Adrenal gland (tissue), 12 donors: Measurements from ENCODE around the gene HSPA12A. TPM values are rescaled to one million over a fixed set of nuclear protein-coding genes. Genes with fewer than 3 reads are reported as not detected.

Source experiments
- DNase-seq, 7 donors: peaks; one replicate each; pipeline ENCODE4 v3.0.0-alpha.2; 2019 to 2020
- H3K27ac ChIP-seq, 5 donors: fragments of 200-600 bp; sonication (generic) in 4 of 5; 1 replicate in 3 of 5; 2 replicates in 2 of 5; pipeline versions ENCODE4 v1.5.1 to v1.8.0; 2016 to 2020; ENCODE audit warnings: mild to moderate bottlenecking in 1 of 5
- H3K27me3 ChIP-seq: fragments of 200-600 bp; 2 replicates; pipeline ENCODE4 v1.8.0; 2021
- H3K36me3 ChIP-seq, 2 donors: fragments of 200-600 bp; replicated peaks in 1 of 2; 1 replicate in 1 of 2; 2 replicates in 1 of 2; pipeline versions ENCODE4 v1.5.1 to v1.8.0; 2018 to 2022
- H3K4me1 ChIP-seq, 2 donors: fragments of 200-600 bp; replicated peaks in 1 of 2; 1 replicate in 1 of 2; 2 replicates in 1 of 2; pipeline versions ENCODE4 v1.5.1 to v1.8.0; 2018 to 2021
- H3K4me3 ChIP-seq, 4 donors: fragments of 200-600 bp; sonication (generic) in 3 of 4; one replicate each; pipeline ENCODE4 v1.5.1; 2016 to 2018
- H3K9me3 ChIP-seq, 3 donors: fragments of 200-600 bp; sonication (generic) in 1 of 3; replicated peaks in 1 of 3; 1 replicate in 2 of 3; 2 replicates in 1 of 3; pipeline versions ENCODE4 v1.5.1 to v1.8.0; 2016 to 2021
- CTCF ChIP-seq, 6 experiments: fragments of 450-650 bp in 4 of 6; fragments of 200-600 bp in 2 of 6; sonication (generic) in 1 of 6; IDR thresholded peaks; 1 replicate in 5 of 6; 2 replicates in 1 of 6; pipeline versions ENCODE4 v1.5.1 to v1.8.0; 2016 to 2021; ENCODE audit warnings: antibody characterized with exemption in 6 of 6, mild to moderate bottlenecking in 2 of 6, moderate library complexity in 1 of 6
- POLR2A ChIP-seq, 2 donors: fragments of 450-650 bp; IDR thresholded peaks; one replicate each; pipeline ENCODE4 v1.6.1; 2017; ENCODE audit warnings: antibody characterized with exemption in 2 of 2, mild to moderate bottlenecking in 2 of 2, moderate library complexity in 1 of 2
- WGBS, 4 donors: extraction: QIAGEN DNeasy Blood & Tissue Kit in 2 of 4; methylation state at CpG; one replicate each; pipeline versions ENCODE4 v1.1.5 to v1.1.7; 2013 to 2017; 5-methylcytosine and 5-hydroxymethylcytosine counted together
- intact Hi-C, 2 donors: fragments of 100-400 bp; cut with DNase I; formaldehyde crosslinking; loops; one replicate each; pipeline versions ENCODE4 v1.14.1 to v1.15.0; 2022 to 2023
- polyA plus RNA-seq, 3 donors: library from polyadenylated mRNA; stranded (reverse); fragments of 200-250 nt in 2 of 3; fragments of 350-450 nt in 1 of 3; fragmentation: Illumina TruSeq in 1 of 3; extraction: RNeasy Lipid Tissue Mini Kit (QIAGEN cat#74804) in 1 of 3; gene quantifications; one replicate each; pipeline ENCODE4 v1.2.3, GENCODE V29; 2013 to 2014
- total RNA-seq, 9 donors: library from RNA; depleted of rRNA in 4 of 9; stranded (reverse); fragments of >200 nt in 4 of 9; fragments of 120-200 nt in 1 of 9; fragmentation: NEBNext Ultra II Directional in 1 of 9; extraction: Animal tissue kit (Norgen Biotek cat#: 25700) in 1 of 9; gene quantifications; one replicate each; pipeline versions ENCODE4 v1.1.0 to v1.2.4, GENCODE V29; 2013 to 2023
- donor health status: healthy with polysubstance abuse.
- donor health status: Bipolar disorder and iron deficiency.
- donor health status: DM: yes; HTN: yes; CAD: no.
- donor health status: DM: no; HTN: no; CAD: no.
- donor health status: DM: no; HTN: no; CAD: no.
- donor health status: DM: yes; HTN: yes; CAD: no.

The HSPA12A gene
- total and polyA plus RNA-seq, 12 donors: 20.1 to 61.3 (median 46.3) TPM

GRCh38 chr10:116699049-116699448 lies 43.3 kb downstream of the HSPA12A start:
- intact Hi-C loops: no loop called here
- H3K9me3 ChIP-seq: no peaks in the 10 kb centered on the region
- peaks cover 3 to 6% of the 10 kb centered on the region in 2 donors for H3K4me1 ChIP-seq
- H3K4me3 ChIP-seq: no peak overlapping the region
- no peak for TF ChIP-seq POLR2A (IDR thresholded peaks at IDR 0.05)
- no peak for TF ChIP-seq CTCF (IDR thresholded peaks at IDR 0.05)
- H3K27ac ChIP-seq: no peak overlapping the region
- no peak for DNase-seq
- 88 to 95% (median 92%) methylated on average over 9 of the region's 9 CpGs for WGBS, 4 donors
- peaks cover 0 to 9% of the 10 kb centered on the region in 2 donors for H3K36me3 ChIP-seq
- H3K27me3 ChIP-seq: no peaks in the 10 kb centered on the region

- H3K4me3 ChIP-seq: no peak overlapping the region
- DNase-seq: no peak
- no peak for TF ChIP-seq POLR2A (IDR thresholded peaks at IDR 0.05)
- no peak for TF ChIP-seq CTCF (IDR thresholded peaks at IDR 0.05)
- peaks cover 0 to 6% of the 10 kb centered on the region in 2 donors for H3K36me3 ChIP-seq
- 84 to 89% (median 88%) methylated on average over 6 to 9 of the region's 9 CpGs for WGBS, 4 donors
- H3K27ac ChIP-seq: no peak overlapping the region
- intact Hi-C loops: no loop called here
- peaks cover 5 to 7% of the 10 kb centered on the region in 2 donors for H3K4me1 ChIP-seq
- no peaks in the 10 kb centered on the region for H3K9me3 ChIP-seq
- no peaks in the 10 kb centered on the region for H3K27me3 ChIP-seq
These were observed 44.0 kb downstream of the HSPA12A start for GRCh38 chr10:116698364-116698763.

- peaks cover 5 to 7% of the 10 kb centered on the region in 2 donors for H3K4me1 ChIP-seq
- no peak for DNase-seq
- no peak for TF ChIP-seq CTCF (IDR thresholded peaks at IDR 0.05)
- TF ChIP-seq POLR2A (IDR thresholded peaks at IDR 0.05): no peak
- intact Hi-C loops: no loop called here
- H3K27me3 ChIP-seq: no peaks in the 10 kb centered on the region
- WGBS, 4 donors: 68 to 83% (median 75%) methylated on average over 7 of the region's 7 CpGs
- H3K9me3 ChIP-seq: no peaks in the 10 kb centered on the region
- H3K4me3 ChIP-seq: no peak overlapping the region
- H3K36me3 ChIP-seq: peaks cover 0 to 5% of the 10 kb centered on the region in 2 donors
- no peak overlapping the region for H3K27ac ChIP-seq
These were observed 44.5 kb downstream of the HSPA12A start for GRCh38 chr10:116697816-116698215.

GRCh38 chr10:116696919-116697318 lies 45.4 kb downstream of the HSPA12A start:
- H3K27ac ChIP-seq: no peak overlapping the region
- peaks cover 5 to 10% of the 10 kb centered on the region in 2 donors for H3K4me1 ChIP-seq
- 86 to 93% (median 91%) methylated on average over 1 of the region's 1 CpG for WGBS, 4 donors
- intact Hi-C loops: no loop called here
- peaks cover 0 to 5% of the 10 kb centered on the region in 2 donors for H3K36me3 ChIP-seq
- no peak overlapping the region for H3K4me3 ChIP-seq
- no peaks in the 10 kb centered on the region for H3K27me3 ChIP-seq
- TF ChIP-seq POLR2A (IDR thresholded peaks at IDR 0.05): no peak
- TF ChIP-seq CTCF (IDR thresholded peaks at IDR 0.05): no peak
- H3K9me3 ChIP-seq: no peaks in the 10 kb centered on the region
- DNase-seq: no peak
